HG03280 (cell line): Measurements from ENCODE around the gene PERM1.
"Not testable (repeated sequence)": the region's sequence is repeated elsewhere in the genome, so short reads cannot be mapped to it uniquely, and the experiment has no call there.

Source experiments
- ATAC-seq: cut with Tn5 transposase; IDR thresholded peaks from one replicate; pipeline ENCODE4 v1.9.1; 2021; ENCODE audit warnings: mild to moderate bottlenecking, moderate library complexity; ENCODE audit not compliant: unreplicated experiment

The PERM1 gene, protein sequence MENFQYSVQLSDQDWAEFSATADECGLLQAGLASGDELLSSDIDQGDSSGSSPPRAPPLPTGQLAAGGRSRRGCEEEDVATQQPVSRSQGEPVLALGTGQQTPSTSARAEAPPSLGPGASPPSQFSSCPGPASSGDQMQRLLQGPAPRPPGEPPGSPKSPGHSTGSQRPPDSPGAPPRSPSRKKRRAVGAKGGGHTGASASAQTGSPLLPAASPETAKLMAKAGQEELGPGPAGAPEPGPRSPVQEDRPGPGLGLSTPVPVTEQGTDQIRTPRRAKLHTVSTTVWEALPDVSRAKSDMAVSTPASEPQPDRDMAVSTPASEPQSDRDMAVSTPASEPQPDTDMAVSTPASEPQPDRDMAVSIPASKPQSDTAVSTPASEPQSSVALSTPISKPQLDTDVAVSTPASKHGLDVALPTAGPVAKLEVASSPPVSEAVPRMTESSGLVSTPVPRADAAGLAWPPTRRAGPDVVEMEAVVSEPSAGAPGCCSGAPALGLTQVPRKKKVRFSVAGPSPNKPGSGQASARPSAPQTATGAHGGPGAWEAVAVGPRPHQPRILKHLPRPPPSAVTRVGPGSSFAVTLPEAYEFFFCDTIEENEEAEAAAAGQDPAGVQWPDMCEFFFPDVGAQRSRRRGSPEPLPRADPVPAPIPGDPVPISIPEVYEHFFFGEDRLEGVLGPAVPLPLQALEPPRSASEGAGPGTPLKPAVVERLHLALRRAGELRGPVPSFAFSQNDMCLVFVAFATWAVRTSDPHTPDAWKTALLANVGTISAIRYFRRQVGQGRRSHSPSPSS

DNA sequence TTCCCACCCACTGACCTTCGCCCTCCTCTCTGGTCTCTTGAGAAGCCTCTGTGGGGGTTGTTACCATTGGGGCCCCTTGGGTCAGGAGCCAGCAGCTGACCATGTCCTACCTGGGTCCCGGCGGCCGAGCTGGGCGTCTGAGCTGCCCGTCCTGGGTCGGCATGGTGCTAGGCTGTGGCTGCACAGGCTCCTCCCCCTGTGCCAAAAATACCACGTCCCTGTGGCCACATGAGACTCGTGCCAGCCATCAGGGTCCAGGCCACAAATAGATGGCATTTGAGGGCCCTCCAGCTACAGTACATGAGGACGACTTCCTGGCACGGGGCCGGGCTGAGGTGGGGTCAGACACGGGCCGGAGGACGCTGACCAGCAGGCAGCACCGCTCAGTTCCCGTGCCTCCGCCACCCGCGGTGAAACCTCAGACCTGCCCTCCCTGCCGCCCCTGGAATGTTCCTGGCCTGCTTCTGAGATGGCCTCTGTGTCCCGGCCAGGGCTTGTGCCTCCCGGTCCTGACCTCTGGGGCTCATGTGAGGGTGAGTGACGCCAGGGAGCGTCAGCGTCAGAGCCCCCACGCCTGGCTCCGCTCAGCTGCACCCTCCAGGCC is at the start of gene PERM1:
PERM1 (minus strand) TSS at position 139 of the 604 bp plus-strand sequence. CDS start 1,064 bp downstream, outside the sequence.
- ATAC-seq: no peak

DNA sequence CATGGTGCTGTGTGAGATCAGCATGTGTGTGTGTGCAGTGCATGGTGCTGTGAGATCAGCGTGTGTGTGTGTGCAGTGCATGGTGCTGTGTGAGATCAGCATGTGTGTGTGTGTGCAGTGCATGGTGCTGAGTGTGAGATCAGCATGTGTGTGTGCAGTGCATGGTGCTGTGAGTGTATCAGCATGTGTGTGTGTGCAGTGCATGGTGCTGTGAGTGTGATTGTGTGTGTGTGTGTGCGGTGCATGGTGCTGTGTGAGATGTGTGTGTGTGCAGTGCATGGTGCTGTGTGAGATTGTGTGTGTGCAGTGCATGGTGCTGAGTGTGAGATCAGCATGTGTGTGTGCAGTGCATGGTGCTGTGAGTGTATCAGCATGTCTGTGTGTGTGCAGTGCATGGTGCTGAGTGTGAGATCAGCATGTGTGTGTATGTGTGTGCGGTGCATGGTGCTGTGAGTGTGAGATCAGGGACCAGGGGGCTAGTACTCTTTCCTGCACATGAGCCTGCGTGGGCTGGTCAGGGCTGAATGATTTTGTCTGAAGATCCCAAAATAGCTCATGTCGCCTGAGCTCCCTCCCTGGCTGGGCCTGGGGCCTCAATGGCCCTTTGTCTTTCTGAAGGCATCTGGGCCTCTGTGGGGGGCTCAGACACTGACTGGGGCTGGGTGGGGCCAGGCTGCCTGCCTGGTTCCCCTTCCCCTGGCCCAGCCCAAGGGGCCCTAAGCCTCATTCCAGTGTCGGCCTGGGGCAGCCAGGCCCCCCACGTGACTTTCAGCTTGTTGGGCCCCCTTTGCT is 49.2 kb upstream of the PERM1 start:
- not testable (repeated sequence) for ATAC-seq

DNA sequence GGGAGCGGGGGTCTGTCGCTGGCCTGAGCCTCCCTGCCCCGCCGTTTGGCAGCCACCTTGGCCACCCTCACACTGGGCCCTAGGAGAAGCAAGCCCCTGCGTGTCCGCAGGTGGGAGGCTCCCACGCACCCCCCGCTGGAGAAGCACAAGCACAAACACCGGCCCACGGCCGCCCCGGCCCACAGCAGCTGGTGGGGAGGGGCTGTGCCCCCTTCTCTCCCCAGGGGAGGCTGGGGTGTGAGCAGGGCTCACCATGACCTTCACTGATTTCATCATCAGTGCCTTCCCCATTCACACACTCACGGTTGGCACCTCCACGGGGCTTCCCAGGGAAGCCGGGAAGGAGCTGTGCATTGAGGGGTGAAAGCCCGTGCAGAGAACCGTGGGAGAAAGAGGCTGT is 45.9 kb upstream of the PERM1 start:
- ATAC-seq: no peak

DNA sequence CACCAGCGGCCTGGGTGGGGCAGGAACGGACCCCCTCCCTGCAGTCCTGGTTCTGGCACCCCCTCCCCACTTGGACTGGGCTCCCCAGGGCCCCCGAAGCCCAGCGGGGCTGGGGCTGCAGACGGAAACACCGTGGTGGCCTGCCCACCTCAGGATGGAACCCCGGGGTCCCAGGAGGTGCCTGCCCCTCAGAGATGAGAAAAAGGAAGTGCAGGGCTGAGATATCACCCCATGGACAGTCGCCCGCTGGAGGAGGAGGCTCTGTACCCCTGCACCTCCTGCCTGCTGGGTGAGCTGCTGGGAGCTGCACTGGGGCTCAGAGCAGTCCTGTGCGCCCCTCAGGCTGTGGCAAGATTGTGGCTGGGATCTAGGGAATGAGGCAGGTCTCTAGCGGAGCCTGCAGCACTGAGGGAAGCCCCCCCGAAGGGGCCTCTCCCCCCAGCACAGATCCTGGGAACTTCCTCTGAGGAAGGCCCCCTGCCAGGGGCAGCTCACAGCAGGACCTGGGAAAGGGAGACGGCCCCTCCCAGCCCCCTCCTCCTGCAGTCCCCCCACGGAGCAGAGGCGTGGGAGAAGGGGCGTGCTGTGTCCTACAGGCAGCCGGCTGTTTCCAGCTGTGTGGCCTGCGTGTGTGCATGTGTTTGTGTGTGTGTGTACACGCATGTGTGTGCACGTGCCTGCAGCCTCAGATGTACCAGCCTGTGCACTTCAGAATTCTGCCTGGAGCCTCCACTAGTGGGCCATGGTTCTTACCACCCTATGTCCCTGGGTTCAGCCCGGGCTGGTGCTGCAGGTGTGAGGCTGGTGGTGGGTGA is 44.9 kb upstream of the PERM1 start:
- no peak for ATAC-seq

DNA sequence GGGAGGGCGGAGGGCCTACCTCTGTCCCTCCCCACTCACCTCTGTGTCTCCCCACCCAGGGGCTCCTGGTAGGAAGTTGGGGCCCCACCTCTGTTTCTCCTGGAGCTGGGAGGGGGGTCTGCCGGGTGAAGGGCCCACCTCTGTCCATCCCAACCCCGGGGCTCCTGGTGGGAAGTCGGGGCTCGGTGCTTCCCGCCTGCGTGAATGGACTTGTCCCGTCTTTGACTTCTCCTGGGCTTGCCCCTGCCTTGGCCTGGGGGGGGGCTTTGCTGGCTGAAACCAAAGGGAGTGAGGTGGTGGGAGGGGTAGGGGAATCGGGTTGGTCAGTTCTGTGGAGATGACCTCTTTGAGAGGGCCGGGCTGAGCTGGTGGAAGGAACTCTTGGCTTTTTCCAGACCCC is 43.8 kb upstream of the PERM1 start:
- no peak for ATAC-seq

DNA sequence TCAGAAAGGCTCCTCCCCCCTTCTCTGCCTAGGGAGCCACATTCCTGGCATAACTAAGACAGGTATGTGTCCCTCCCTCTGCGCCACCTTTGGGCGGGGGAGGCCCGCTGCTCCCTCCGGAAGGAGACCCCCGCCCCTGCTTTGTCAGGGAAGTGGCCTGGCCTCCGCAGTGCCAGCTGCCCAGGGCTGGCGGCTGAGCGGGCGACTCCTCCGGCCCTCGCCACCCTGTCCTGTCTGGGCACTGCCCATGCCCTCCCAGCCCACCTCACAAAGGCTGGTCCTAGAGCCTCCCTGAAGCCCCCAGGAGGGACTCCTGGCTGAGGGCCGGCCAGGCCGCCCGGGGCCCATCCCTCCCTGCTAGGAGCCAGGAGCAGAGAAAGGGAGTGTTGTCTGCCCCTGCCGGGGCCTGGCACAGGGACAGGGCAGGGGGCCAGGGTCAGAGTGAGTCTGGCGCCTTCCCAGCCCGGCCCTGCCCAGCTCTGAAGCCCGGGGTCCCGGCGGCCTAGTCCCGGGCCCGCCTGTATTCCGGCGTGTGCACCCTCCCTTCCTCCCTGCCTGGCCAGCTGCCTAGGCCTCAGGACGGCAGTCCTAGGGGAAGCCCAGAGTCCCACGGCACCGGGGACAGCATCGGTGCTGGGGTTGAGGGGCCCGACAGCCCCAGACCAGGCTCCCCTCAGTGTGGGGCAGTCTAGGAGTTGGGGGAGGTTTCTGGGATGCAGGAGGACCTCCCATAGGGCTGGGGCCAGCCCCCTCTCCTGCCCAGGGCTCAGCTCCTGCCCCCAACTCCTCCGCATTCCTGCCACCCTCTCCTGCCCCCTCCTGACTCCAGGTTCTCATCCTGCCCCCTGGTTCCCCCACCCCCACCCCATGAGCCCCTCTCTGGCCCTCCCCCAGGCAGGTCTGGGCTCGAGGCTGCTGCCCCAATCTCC is 43.1 kb upstream of the PERM1 start:
- no peak for ATAC-seq

DNA sequence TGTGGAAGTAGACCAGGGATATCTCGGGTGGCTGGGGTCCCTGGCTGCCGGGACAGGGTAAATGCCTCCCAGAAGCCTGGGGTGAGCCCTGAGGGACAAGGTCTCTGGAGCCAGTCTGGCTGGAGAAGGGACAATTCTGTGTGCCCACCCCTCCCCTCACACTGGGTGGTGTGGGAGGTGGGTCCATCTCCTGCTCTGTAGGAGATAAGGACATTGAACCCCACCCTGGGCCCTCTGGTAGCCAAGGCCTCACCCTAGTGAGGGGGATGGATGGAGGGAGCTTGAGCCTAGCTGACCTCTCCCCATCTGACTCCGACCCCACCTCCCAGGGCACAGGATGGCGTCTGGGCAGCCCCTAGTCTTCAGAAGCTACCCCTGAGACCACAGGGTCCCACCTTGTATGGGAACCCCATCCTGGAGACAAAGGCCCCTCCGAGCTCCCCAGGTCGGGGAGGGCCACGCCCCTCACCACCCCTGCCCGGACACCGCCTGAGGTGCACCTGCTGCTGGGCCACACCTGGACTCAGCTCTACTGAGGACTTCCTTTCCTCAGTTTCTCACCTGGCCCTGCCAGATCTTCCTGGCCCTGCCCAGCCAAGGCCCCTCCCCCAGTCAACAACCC is 42.4 kb upstream of the PERM1 start:
- no peak for ATAC-seq

DNA sequence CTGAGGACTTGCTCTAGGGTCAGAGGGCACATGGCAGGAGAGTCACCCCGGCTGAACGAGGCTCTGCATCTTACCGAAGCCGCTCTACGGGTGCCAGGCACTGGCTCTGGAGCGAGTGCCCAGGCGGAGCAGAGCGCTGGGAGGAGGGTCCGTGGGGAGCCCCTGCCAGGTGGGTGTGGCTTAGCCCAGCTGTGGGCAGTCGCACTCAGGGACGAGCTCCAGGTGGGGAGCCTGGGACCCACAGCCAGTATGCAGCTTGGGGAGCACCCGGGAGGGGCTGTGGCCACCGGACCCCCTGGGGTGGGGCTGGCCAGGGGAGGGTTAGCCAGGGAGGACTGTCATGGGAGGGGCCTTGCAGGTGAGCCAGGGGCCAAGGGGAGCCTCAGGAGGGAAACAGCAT is 41.8 kb upstream of the PERM1 start:
- no peak for ATAC-seq

DNA sequence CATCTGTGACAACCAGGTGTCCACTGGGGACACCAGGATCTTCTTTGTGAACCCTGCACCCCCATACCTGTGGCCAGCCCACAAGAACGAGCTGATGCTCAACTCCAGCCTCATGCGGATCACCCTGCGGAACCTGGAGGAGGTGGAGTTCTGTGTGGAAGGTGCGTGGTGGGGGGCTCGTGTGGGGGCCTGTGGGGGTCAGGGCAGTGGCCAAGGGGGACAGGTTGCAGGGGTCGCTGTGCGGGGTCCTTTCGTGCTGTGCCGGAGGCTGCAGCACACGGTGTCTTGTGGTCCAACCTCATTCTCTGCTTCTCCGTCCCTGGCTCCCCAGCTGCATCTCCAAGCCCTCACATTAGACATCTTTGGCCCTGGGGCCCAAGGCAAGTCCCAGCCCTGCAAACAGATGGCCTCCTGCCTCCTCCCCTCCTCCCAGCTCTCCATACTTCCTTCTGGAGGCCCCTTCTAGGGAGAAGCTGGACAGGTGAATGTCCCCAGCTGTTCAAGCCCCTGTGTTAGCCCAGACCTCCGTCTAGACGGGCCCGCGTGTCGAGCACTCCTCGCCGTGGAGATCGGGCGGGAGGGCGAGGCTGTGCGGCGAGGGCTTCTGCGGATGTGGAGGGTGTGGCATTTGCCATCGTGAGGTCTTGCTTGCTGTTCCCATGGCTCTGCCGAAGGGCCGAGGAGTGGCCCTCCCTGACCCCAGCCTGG is 40.6 kb upstream of the PERM1 start:
- ATAC-seq: no peak

DNA sequence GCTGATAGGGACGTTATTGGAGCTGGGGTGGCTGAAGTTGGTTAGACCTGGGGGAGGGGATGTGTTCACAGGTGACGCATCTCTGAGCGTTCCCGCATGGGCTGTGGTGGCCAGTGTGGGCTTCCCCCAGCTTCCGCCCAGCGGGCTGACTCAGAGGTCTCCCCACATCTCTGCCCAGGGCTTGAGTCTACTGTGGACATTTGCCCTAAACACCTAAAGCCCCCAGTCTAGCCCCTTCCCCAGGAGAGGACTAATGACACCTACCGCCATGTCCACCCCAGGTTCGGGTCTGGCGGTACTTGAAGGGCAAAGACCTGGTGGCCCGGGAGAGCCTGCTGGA is 40.0 kb upstream of the PERM1 start:
- no peak for ATAC-seq

DNA sequence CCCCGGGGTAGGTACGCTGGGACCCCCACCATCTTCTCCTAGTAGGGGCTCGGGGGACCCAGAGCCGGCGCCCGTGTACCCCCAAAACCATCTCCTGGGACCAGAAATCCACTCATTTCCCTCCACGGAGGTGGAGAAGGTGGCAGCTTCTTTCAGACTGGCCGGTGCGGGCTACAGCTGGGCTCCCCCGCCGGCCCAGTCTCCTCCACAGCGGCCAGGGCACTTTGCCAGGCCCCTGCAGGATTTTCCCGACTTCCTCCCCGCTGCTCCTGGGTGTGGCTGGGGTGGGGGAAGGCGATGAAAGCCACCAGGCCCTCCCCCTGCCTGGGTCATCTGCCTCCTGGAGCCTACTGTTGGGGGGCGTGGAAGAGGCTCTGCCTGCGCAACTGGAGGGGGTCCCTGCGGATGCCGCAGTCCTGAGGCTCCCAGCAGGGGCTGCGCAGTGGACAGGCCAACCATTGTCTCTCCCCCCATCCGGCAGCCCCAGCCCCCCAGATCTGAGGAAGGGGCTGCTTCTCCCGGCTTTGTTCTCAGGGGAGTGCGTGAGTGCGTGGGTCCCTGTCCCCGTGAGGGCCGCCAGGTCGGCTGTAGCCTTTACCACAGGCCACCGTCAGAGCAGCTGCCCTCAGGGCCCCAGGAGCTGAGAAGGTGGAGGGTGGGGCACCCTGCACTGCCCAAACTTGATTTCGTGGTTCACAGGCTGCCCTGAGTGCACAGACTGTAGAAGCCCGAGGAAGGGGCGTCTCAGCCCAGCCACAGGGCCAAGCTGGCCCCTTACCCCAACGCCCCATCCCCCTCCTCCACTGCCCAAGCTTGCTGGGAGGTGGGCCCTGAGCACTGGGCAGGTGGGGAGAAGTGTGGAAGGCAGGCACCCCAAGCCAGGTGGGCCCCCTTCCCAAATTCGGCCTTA is 39.4 kb upstream of the PERM1 start:
- ATAC-seq: no peak

DNA sequence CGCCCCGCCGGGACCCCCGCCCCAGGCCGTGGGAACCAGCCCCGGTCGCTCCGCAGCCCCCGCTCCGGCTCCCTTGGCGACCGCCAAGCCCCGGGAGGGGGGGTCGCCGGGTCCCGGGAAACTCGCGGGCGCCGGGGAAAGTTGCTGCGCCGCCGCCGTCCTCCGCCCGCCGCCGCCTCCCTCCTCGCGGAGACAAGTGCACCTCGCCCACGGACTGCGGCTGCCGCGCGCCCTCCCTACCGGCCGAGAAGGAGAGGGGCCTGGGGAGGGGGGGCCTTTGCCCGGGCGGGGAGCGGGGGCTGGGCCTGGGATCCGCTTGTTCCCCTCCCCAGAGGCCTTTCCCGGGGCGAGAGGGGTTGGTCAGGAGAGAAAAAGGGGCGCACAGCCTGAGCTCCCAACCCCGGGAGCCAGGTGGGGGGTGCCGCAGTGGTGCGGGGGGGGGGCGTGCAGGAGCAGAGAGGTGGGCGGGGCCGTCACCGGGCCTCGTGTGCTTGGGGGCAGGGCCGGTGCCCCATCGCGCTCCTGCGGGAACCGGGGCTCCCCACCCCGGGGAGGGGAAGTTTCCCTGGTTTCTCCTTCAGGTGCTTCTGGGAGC is 38.6 kb upstream of the PERM1 start:
- ATAC-seq: no peak

DNA sequence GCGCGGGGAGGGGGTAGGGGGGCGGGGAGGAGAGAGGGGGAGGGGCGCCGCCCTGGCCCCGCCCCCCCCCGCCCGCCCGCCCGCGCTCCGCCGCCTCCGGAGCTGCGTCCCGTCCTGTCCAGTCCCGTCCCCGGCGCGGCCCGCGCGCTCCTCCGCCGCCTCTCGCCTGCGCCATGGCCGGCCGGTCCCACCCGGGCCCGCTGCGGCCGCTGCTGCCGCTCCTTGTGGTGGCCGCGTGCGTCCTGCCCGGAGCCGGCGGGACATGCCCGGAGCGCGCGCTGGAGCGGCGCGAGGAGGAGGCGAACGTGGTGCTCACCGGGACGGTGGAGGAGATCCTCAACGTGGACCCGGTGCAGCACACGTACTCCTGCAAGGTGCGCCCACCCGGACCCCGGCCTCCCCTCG is 38.1 kb upstream of the PERM1 start, which contains the start of gene AGRN:
AGRN (plus strand) TSS at position 121 of the 405 bp plus-strand sequence; CDS start at position 174, 53 bp downstream.
- ATAC-seq: peak; percentile 32

DNA sequence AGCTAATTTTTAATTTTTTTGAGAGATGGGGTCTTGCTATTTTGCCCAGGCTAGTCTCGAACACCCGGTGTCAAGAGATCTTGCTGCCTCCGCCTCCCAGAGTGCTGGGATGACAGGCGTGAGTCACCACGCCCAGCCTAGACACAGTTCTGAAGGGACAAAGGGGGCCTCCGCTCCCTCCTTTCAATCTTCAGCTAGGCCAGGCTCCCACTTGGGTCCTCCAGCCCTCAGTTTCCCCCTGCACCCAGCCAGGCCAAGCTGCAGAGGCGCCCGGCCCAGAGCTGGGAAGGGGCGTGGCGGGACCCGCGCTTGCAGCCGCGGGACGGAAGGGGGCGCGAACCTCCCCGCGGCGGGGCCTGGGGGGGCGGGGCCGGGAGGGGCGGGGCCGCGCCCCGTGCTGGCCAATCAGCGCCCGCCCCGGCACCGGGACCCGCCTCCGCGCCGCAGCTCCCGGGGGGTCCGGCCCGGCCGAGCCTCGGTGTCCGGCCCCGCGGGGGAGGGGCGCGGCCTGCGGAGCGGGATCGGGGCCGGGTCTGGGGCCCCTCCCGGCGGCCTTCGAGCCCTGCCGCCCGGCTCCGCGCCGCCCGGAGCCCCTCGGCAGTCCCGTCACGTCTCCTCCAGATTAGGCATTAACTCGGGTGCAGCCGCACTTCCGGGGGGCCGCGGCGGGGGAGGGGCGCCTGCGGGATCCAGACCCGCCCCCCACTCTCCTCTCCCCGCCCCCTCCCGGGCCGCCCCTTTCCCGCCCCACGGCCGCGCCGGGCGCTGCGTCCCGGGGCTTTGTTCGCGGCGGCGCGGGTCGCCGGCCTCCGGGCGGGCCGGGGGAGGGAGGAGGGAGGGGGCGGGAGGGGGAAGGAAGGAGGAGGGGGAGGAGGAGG is 37.5 kb upstream of the PERM1 start:
- ATAC-seq: peak; percentile 75

DNA sequence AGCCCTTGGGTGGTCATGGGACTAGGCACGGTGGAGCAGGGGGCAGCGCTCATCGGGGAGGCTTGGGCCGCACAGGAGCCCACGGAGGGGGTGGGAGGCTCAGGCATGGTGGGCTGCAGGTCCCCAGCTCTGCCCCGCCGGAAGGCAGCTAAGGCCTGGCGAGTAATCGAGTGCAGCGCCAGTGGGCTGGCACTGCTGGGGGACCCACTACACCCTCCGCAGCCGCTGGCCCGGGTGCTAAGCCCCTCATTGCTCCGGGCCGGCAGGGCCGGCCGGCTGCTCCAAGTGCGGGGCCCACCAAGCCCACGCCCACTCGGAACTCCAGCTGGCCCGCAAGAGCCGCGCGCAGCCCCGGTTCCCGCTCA is 36.4 kb upstream of the PERM1 start:
- not testable (repeated sequence) for ATAC-seq
